ENCODE measurements around the gene ZNRF1. TPM values are rescaled to one million over a fixed set of nuclear protein-coding genes. Genes with fewer than 3 reads are reported as not detected.
A peak's percentile ranks its signal among the peaks of the same experiment; 100 is the strongest.

ZNRF1 gene
- polyA plus RNA-seq, 1 experiment, result 24.1 TPM

DNA sequence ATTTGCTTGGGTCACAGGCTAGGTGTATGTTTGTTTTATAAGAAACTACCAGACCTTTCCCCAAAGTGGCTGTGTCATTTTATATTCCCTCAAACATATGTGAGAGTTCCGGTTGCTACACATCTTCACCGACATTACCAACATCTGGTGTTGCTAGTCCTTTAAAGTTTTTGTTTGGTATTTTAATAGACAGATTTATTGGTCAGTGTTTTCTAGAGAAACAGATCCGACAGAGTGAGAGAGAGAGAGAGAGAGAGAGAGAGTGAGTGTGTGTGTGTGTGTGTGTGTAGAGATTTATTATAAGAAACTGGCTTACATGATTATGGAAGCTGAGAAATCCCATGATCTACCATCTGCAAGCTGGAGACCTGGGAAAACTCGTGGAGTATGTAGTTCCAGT, 86.7 kb downstream of the ZNRF1 start:
- CTCF ChIA-PET, result interaction anchor here (0.6 to 1.8 kb wide), 4 partner anchors 24 to 95 kb away, joined by 3 to 6 read pairs (median 3); partner anchors contain the start of gene LDHD
- H3K36me3 ChIP-seq (ENCODE audit: control insufficient read depth, insufficient read depth, low read length), result no peaks in the 10 kb centered on the region
- TF ChIP-seq, protein P1, sequence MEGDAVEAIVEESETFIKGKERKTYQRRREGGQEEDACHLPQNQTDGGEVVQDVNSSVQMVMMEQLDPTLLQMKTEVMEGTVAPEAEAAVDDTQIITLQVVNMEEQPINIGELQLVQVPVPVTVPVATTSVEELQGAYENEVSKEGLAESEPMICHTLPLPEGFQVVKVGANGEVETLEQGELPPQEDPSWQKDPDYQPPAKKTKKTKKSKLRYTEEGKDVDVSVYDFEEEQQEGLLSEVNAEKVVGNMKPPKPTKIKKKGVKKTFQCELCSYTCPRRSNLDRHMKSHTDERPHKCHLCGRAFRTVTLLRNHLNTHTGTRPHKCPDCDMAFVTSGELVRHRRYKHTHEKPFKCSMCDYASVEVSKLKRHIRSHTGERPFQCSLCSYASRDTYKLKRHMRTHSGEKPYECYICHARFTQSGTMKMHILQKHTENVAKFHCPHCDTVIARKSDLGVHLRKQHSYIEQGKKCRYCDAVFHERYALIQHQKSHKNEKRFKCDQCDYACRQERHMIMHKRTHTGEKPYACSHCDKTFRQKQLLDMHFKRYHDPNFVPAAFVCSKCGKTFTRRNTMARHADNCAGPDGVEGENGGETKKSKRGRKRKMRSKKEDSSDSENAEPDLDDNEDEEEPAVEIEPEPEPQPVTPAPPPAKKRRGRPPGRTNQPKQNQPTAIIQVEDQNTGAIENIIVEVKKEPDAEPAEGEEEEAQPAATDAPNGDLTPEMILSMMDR (IDR thresholded peaks at IDR 0.05; ENCODE audit: insufficient read depth, low read depth, low read length), result no peak
- no peak overlapping the region for H3K4me3 ChIP-seq (ENCODE audit: low read depth, low read length)
- DNase-seq (ENCODE audit: low read depth), result peak; percentile 53
- no peaks in the 10 kb centered on the region for H3K27me3 ChIP-seq (ENCODE audit: control insufficient read depth, insufficient read depth, low read length)
- POLR2A ChIA-PET, result no interaction called here

DNA sequence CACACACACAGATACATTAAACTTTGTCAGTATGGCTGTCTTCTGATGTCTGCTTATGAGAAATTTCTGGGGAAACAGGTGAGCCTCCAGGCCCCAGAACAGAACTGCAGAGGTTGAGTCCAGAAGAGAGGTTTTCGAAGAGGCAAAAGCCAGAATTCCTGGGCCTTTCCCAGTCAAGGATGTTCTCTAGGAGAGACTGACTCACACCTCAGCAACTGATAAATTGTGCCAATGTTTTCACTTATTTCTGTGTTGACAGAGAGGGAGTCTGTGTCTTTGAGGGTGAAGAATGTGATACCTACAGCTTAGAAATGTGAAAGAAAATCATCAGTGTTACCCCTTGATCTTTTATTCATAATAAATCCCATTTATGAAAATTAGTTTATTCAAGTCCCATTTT, 87.5 kb downstream of the ZNRF1 start:
- TF ChIP-seq, protein P1 (IDR thresholded peaks at IDR 0.05; ENCODE audit: insufficient read depth, low read depth, low read length), result no peak
- Histone ChIP-seq H3K36me3 (ENCODE audit: control insufficient read depth, insufficient read depth, low read length) (no peaks in the 10 kb centered on the region), H3K4me3 (ENCODE audit: low read depth, low read length) (no peak overlapping the region), H3K27me3 (ENCODE audit: control insufficient read depth, insufficient read depth, low read length) (no peaks in the 10 kb centered on the region)
- CTCF ChIA-PET, result interaction anchor here (0.6 to 1.9 kb wide), 5 partner anchors 24 to 95 kb away, joined by 3 to 9 read pairs (median 3); partner anchors contain the start of genes LDHD and ZNRF1
- POLR2A ChIA-PET, result no interaction called here
- no peak for DNase-seq (ENCODE audit: low read depth)

DNA sequence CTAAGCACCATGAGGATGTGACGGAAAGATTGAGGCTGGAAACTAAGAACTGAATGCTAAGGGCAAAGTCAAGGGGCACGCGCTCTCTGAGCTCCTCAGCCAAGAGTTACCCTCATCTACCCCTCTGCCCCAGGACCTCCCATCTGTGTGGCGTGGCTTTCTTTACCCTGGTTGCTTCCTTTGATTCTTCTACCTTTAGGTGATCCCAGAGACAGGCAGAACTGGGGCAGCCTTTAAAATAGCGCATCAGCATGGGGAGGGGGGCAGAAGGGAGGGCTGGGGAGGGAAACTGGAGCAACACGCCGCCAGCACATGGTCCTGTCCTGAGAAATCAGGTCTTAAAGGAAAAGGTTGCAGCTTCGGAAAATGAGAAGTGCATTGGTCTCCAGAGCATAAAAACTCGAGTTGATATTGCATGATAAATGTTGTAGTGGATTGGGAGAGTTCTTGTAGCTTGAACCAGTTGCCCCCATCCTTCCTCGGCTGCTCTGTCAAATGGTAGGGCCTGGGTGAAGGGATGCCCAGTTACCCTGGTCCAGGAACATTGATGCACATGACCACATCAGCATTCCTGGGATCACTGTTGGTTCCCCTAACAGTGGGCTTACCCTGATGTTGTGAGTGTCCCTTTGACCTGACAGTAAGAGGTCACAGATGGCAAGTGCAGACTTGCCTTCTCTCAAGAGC, 88.0 kb downstream of the ZNRF1 start:
- TF ChIP-seq, protein P1 (IDR thresholded peaks at IDR 0.05; ENCODE audit: insufficient read depth, low read depth, low read length), result no peak
- Histone ChIP-seq H3K27me3 (ENCODE audit: control insufficient read depth, insufficient read depth, low read length) (no peaks in the 10 kb centered on the region), H3K36me3 (ENCODE audit: control insufficient read depth, insufficient read depth, low read length) (no peaks in the 10 kb centered on the region), H3K4me3 (ENCODE audit: low read depth, low read length) (no peak overlapping the region)
- DNase-seq (ENCODE audit: low read depth), result no peak
- POLR2A ChIA-PET, result no interaction called here
- CTCF ChIA-PET, result interaction anchor here (1.1 to 1.9 kb wide), 3 partner anchors 23 to 88 kb away, joined by 3 to 9 read pairs (median 6); partner anchors contain the start of gene ZNRF1

DNA sequence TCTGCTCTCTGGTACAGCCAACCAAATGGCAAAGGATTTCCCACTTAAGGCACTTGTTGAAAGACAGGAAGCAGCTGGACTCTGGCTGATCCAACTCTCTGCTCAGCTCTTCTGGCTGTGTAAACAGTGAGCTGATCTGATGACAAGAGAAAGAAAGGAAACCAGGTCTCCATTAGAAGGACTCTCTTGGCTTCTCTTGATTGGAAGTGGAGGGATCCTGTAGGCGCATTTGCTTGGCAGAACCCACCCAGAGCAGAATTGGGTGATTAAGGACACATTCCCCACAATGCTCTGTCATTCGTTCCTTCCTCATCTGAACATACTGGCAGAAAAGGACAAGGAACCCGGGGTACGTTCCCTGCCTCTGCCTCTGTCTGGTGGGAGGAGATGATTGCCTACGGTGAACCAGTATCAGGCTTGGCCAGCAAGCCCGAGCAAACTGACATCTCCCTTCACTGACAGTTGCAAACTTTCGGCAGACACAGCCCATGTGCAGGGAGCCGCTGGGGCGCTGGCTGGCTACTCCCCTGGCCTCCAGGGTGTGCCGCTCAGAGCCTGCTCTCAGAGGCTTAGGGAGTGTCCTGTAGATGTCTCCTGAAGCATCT, 88.7 kb downstream of the ZNRF1 start:
- H3K36me3 ChIP-seq (ENCODE audit: control insufficient read depth, insufficient read depth, low read length), result no peaks in the 10 kb centered on the region
- TF ChIP-seq, protein P1 (IDR thresholded peaks at IDR 0.05; ENCODE audit: insufficient read depth, low read depth, low read length), result no peak
- H3K27me3 ChIP-seq (ENCODE audit: control insufficient read depth, insufficient read depth, low read length), result no peaks in the 10 kb centered on the region
- ChIA-PET POLR2A (no interaction called here), CTCF (interaction anchor here (1.9 kb wide), 1 partner anchor 89 kb away, joined by 9 read pairs; the partner anchor contains the start of gene ZNRF1)
- DNase-seq (ENCODE audit: low read depth), result no peak
- no peak overlapping the region for H3K4me3 ChIP-seq (ENCODE audit: low read depth, low read length)

DNA sequence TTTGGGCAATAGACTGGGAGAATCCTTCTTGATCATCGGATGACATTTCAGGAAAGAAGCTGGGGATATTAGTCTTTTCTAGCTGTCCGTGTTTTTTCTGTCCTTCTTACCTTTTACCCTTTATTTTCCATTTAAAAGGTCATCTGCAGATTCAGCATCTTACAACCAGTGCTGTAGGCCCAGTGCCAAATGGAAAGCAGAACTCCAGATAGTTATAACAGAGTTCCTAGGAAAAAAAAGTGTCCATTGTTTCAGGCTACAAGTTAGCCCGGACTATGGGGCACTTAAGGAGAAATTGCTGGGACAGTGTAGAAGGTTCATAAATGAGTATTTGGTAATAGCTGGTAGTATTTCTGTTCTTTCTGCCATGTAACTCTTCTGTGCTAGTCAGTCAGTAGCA, 89.4 kb downstream of the ZNRF1 start:
- no peak for DNase-seq (ENCODE audit: low read depth)
- Histone ChIP-seq H3K27me3 (ENCODE audit: control insufficient read depth, insufficient read depth, low read length) (no peaks in the 10 kb centered on the region), H3K4me3 (ENCODE audit: low read depth, low read length) (no peak overlapping the region), H3K36me3 (ENCODE audit: control insufficient read depth, insufficient read depth, low read length) (no peaks in the 10 kb centered on the region)
- TF ChIP-seq, protein P1 (IDR thresholded peaks at IDR 0.05; ENCODE audit: insufficient read depth, low read depth, low read length), result no peak
- CTCF ChIA-PET, result no interaction called here
- POLR2A ChIA-PET, result no interaction called here
